Loucy (cell line): ENCODE data around the gene C12orf56.

ENCODE experiments used
- H2AFZ ChIP-seq: fragments of 200-600 bp; sonication (generic); 2 replicates; pipeline ENCODE4 v1.6.0; 2016; ENCODE audit warnings: antibody characterized with exemption, mild to moderate bottlenecking, low read length, moderate library complexity
- H3F3A ChIP-seq: fragments of 200-600 bp; 2 replicates; pipeline ENCODE4 v1.6.0; 2016; ENCODE audit warnings: antibody characterized with exemption, low read depth, mild to moderate bottlenecking
- H3K27me3 ChIP-seq: fragments of 200-600 bp; sonication (generic); 2 replicates; pipeline ENCODE4 v1.6.1; 2014; ENCODE audit warnings: low read length, mild to moderate bottlenecking; ENCODE audit not compliant: insufficient read depth, poor library complexity, severe bottlenecking
- H3K36me3 ChIP-seq: fragments of 200-600 bp; sonication (generic); 2 replicates; pipeline ENCODE4 v1.6.1; 2016; ENCODE audit warnings: low read length; ENCODE audit not compliant: insufficient read depth
- H3K4me1 ChIP-seq: fragments of 200-600 bp; sonication (generic); 2 replicates; pipeline ENCODE4 v1.5.1; 2014; ENCODE audit warnings: low read length, mild to moderate bottlenecking; ENCODE audit not compliant: insufficient read depth, poor library complexity, severe bottlenecking
- H3K4me2 ChIP-seq: fragments of 200-600 bp; sonication (generic); 2 replicates; pipeline ENCODE4 v1.6.0; 2014; ENCODE audit warnings: antibody characterized with exemption, low read length, low read depth, mild to moderate bottlenecking; ENCODE audit not compliant: poor library complexity, severe bottlenecking
- H3K4me3 ChIP-seq: fragments of 200-600 bp; sonication (generic); 2 replicates; pipeline ENCODE4 v1.5.1; 2014; ENCODE audit warnings: low read length, mild to moderate bottlenecking, mixed read lengths; ENCODE audit not compliant: poor library complexity, severe bottlenecking
- H3K79me2 ChIP-seq: fragments of 200-600 bp; sonication (generic); 2 replicates; pipeline ENCODE4 v1.6.1; 2014; ENCODE audit warnings: low read length; ENCODE audit not compliant: insufficient read depth
- H3K9ac ChIP-seq: fragments of 200-600 bp; sonication (generic); 2 replicates; pipeline ENCODE4 v1.6.0; 2014; ENCODE audit warnings: mild to moderate bottlenecking, low read depth, low read length, moderate library complexity; ENCODE audit not compliant: poor library complexity, severe bottlenecking
- H3K9me2 ChIP-seq: fragments of 200-600 bp; sonication (generic); replicated peaks from 2 replicates; pipeline ENCODE4 v1.6.1; 2016; ENCODE audit warnings: low read depth, low read length, mixed read lengths
- H3K9me3 ChIP-seq: fragments of 200-600 bp; sonication (generic); 2 replicates; pipeline ENCODE4 v1.6.1; 2014; ENCODE audit warnings: mild to moderate bottlenecking, antibody characterized with exemption, low read length, low read depth; ENCODE audit not compliant: insufficient read depth
- H4K20me1 ChIP-seq: fragments of 200-600 bp; sonication (generic); 2 replicates; pipeline ENCODE4 v1.6.0; 2014; ENCODE audit warnings: antibody characterized with exemption, low read length, mild to moderate bottlenecking; ENCODE audit not compliant: insufficient read depth, poor library complexity, severe bottlenecking
- CTCF ChIP-seq: fragments of 200-600 bp; sonication (generic); conservative IDR thresholded peaks from 2 replicates; pipeline ENCODE4 v1.5.1; 2014; ENCODE audit warnings: mild to moderate bottlenecking, antibody characterized with exemption, low read length
- EZH2phosphoT487 ChIP-seq: fragments of 200-600 bp; IDR thresholded peaks from 2 replicates; pipeline ENCODE4 v1.6.1; 2018; ENCODE audit warnings: antibody characterized with exemption, mild to moderate bottlenecking, moderate library complexity, borderline replicate concordance

Gene C12orf56

DNA sequence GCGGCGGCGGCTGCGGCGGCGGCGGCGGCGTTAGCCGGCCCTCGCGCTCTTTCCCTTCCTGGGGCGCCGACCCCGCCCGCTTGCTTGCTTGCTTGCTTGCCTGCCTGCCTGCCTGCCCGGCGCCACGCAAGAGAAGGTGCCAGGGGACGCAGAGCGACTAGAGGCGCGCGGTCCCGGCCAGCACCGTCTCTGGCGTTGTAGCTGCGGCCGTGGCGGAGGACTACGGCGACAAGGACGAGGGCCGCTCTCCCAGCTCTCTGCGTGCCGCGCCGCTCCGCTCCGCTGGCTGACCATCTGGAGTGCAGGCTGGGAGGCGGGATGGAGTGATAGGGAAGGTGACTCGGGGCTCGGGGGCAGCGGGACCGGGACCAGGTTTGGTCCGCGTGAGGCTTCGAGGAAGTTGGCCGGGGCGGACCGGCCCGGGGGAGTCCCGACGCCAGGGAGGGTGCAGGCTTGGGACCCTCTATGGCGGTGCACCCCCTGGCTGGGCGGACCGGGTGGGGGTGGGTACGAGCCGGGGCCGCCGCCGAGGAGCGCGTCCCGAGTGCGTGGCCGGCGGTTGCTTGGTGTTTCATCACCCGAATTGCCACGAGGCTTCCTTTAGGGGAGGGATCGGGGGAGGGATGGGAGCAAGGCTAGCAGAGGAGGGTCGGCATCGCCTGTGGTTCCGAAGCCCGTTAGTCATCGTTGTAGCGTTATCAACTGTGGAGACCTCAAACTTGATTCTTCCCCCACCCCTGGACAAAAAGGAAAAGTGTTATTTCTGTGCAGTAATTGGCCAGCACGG is 14.1 kb upstream of the C12orf56 start:
- Histone ChIP-seq H3K36me3 (no peaks in the 10 kb centered on the region), H3K9ac (peak overlapping the region; percentile 91), H3K79me2 (peaks cover 49% of the 10 kb centered on the region), H4K20me1 (peaks cover 29% of the 10 kb centered on the region), H3K27me3 (no peaks in the 10 kb centered on the region), H3K4me3 (peak overlapping the region; percentile 85), H3K4me2 (peak overlapping the region; percentile 76), H3K4me1 (peaks cover 31% of the 10 kb centered on the region), H2AFZ (peak overlapping the region; percentile 93), H3F3A (no peaks in the 10 kb centered on the region), H3K9me3 (no peaks in the 10 kb centered on the region), H3K9me2 (no peaks in the 10 kb centered on the region)
- TF ChIP-seq CTCF (no peak), EZH2phosphoT487 (no peak)

DNA sequence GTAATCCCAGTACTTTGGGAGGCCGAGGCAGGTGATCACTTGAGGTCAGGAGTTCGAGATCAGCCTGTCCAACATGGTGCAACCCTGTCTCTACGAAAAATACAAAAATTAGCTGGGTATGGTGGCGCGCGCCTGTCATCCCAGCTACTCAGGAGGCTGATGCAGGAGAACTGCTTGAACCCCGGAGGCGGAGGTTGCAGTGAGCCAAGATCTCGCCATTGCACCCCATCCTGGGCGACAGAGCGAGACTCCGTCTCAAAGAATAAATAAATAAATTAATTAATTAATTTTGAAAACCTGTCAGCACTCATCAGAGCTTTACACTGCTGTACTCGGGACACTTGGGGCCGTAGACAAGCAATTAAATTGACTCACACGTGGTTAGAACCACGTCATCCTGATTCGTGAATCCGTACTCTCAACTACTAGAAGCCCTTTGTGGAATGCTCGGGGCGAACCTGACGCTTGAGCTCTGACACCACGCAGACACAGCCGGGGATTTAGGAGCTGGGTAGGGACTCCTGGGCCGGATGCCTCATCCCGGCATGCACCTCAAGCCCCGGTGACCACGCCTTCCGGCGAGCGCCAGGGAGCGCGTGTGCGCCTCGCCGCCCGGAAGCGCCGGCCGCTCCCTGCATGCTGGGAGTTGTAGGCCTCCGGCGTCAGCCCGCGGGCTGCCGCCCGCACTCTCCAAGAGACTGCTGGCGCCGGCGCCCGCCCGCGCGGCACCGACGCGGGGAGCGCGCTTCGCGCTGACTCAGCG is 13.3 kb upstream of the C12orf56 start, which contains the start of gene XPOT:
TSS of gene XPOT (plus strand) at position 686 of the 763 bp plus-strand sequence. CDS start 5,644 bp downstream, outside the sequence.
- Histone ChIP-seq H2AFZ (peak within 1 kb of the TSS; percentile 93), H3K79me2 (peaks cover 42% of the 10 kb centered on the region), H3K9ac (peak within 1 kb of the TSS; percentile 91), H3K4me1 (peaks cover 30% of the 10 kb centered on the region), H3K4me2 (peak within 1 kb of the TSS; percentile 76), H3K36me3 (no peaks in the 10 kb centered on the region), H3K9me3 (no peaks in the 10 kb centered on the region), H3F3A (no peaks in the 10 kb centered on the region), H3K9me2 (no peaks in the 10 kb centered on the region), H4K20me1 (peaks cover 24% of the 10 kb centered on the region), H3K4me3 (peak within 1 kb of the TSS; percentile 85), H3K27me3 (no peaks in the 10 kb centered on the region)
- no peak for TF ChIP-seq CTCF
- no peak for TF ChIP-seq EZH2phosphoT487

GRCh38 chr12:64402181-64402580 is 11.6 kb upstream of the C12orf56 start:
- Histone ChIP-seq H4K20me1 (peaks cover 9% of the 10 kb centered on the region), H3K27me3 (no peaks in the 10 kb centered on the region), H3F3A (no peaks in the 10 kb centered on the region), H3K9me3 (no peaks in the 10 kb centered on the region), H3K4me3 (no peak overlapping the region), H3K9ac (no peak overlapping the region), H3K9me2 (no peaks in the 10 kb centered on the region), H3K79me2 (peaks cover 25% of the 10 kb centered on the region), H3K4me1 (peaks cover 19% of the 10 kb centered on the region), H3K36me3 (no peaks in the 10 kb centered on the region), H3K4me2 (no peak overlapping the region), H2AFZ (no peak overlapping the region)
- TF ChIP-seq EZH2phosphoT487: no peak
- no peak for TF ChIP-seq CTCF
